Large intestine (tissue), 3 donors: ENCODE measurements around the gene NTN1. TPM values are rescaled to one million over a fixed set of nuclear protein-coding genes. Genes with fewer than 3 reads are reported as not detected.

ENCODE experiments used
- DNase-seq, 2 donors: peaks; one replicate each; pipeline versions ENCODE4 v3.0.0 to v3.0.0-alpha.2; 2013
- H3K27ac ChIP-seq: one replicate; pipeline ENCODE4 v1.5.1; 2013; ENCODE audit warnings: low read length
- H3K27me3 ChIP-seq: 2 replicates; pipeline ENCODE4 v1.6.1; 2013; ENCODE audit warnings: low read length; ENCODE audit not compliant: control insufficient read depth, insufficient read depth
- H3K36me3 ChIP-seq: 2 replicates; pipeline ENCODE4 v1.6.1; 2013; ENCODE audit warnings: low read length; ENCODE audit not compliant: control insufficient read depth, insufficient read depth
- H3K4me1 ChIP-seq: one replicate; pipeline ENCODE4 v1.6.1; 2013; ENCODE audit warnings: low read length; ENCODE audit not compliant: control insufficient read depth, insufficient read depth
- H3K4me3 ChIP-seq: one replicate; pipeline ENCODE4 v1.5.1; 2013; ENCODE audit warnings: low read length
- H3K9me3 ChIP-seq: one replicate; pipeline ENCODE4 v1.6.1; 2013; ENCODE audit warnings: mild to moderate bottlenecking, low read depth, low read length, moderate library complexity; ENCODE audit not compliant: control insufficient read depth
- WGBS: methylation state at CpG from one replicate; pipeline ENCODE4 v1.1.5; 2013; ENCODE audit warnings: low lambda C conversion rate; ENCODE audit not compliant: insufficient coverage; 5-methylcytosine and 5-hydroxymethylcytosine counted together
- polyA plus RNA-seq: library from polyadenylated mRNA; unstranded; fragments of 120-200 nt; gene quantifications from one replicate; pipeline ENCODE4 v1.2.1, GENCODE V29; 2013

NTN1 gene
- polyA plus RNA-seq, 1 donor = 11.3 TPM

GRCh38 chr17:9174312-9174711, 153.0 kb downstream of the NTN1 start:
- no CpG with 5 or more reads among the region's 3 CpGs for WGBS
- H3K27ac ChIP-seq = no peak overlapping the region
- no peaks in the 10 kb centered on the region for H3K36me3 ChIP-seq
- no peak overlapping the region for H3K4me3 ChIP-seq
- no peaks in the 10 kb centered on the region for H3K27me3 ChIP-seq
- peaks cover 24% of the 10 kb centered on the region for H3K4me1 ChIP-seq
- DNase-seq = no peak
- H3K9me3 ChIP-seq = no peaks in the 10 kb centered on the region

DNA sequence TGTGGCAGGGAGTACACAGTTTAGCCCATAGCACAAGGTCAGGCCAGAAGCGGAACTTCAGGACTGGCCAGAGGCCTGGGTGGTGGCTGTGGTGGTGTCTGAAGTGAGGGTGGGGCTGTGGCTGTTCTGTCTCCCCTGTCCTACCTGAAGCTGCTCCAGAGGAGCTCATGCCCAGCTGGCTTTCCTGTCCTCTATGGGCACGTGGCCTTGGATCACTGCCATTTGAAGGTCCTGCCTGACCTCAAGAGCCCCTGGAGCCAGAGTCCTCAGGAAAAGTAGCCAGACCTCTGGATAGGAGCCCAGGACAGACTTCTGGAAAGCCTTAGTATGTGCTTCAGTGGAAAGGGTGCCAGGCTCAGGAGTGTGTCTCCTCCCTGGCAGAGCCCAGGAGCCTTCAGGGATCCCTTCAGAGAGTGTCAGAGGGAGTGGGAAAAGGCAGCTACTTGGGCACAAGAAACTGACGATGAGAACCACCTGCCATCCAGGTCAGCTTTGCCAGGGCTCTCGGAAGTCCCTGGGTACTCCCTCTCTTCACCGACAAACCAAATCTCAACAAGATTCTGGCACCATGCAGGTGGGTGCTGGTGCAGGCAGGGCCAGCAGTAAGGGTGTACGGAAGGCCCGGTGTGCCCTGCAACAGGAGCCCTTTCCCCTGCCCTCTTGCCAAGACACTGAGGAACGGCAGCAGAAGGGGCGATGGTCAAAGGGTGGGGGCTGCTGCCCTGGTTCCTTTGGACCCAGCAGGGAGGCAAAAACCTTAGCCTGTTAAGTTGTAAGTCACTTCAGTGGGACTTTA, 153.7 kb downstream of the NTN1 start:
- Histone ChIP-seq H3K4me3 (no peak overlapping the region), H3K4me1 (peaks cover 24% of the 10 kb centered on the region), H3K27ac (no peak overlapping the region), H3K9me3 (no peaks in the 10 kb centered on the region), H3K36me3 (no peaks in the 10 kb centered on the region), H3K27me3 (no peaks in the 10 kb centered on the region)
- DNase-seq = no peak
- no CpG with 5 or more reads among the region's 9 CpGs for WGBS

- no peaks in the 10 kb centered on the region for H3K9me3 ChIP-seq
- no peak overlapping the region for H3K27ac ChIP-seq
- no peak overlapping the region for H3K4me3 ChIP-seq
- peaks cover 18% of the 10 kb centered on the region for H3K4me1 ChIP-seq
- WGBS = 67% methylated on average over 2 of the region's 14 CpGs
- H3K27me3 ChIP-seq = no peaks in the 10 kb centered on the region
- DNase-seq = no peak
- no peaks in the 10 kb centered on the region for H3K36me3 ChIP-seq
These were observed 154.6 kb downstream of the NTN1 start for GRCh38 chr17:9175700-9176467.

DNA sequence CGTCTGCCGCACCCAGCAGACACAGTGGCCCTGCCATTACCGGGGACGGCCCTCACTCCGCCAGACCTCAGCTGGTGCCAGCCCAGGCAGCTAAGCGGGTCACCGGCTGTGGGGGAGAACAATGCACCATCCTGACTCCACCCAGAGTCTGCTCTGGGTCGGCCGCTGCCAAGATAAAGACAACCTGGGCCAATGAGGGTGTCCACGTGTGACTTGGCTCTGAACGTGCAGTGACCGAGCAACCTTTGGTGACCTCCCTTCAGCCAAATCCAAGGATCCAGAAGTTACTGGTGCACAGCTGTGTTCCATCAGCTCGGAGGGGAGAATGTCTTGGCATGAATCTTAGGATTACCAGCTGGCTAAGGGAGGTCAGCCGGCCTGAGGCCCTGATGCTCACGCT, 155.9 kb downstream of the NTN1 start:
- Histone ChIP-seq H3K4me3 (no peak overlapping the region), H3K27me3 (no peaks in the 10 kb centered on the region)
- WGBS = no CpG with 5 or more reads among the region's 15 CpGs

DNA sequence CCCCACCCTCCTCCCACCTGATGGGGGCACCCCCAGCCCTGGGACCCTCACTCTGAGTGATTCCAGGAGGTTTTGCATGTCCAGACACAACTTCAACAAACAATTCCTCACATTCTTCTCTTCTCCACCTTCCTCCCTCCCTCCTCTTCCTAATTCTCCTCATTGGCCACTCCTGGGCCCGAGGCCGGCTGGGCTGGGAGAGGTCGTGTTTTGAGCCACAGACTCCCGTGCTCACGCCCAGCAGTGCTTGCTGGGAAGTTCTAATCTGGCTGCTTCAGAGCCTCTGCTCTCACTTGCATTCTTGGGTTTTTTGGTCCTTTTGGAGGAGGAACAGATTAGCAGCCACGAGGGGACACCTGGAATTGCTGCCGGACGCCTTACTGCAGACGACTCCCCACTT, 157.0 kb downstream of the NTN1 start:
- Histone ChIP-seq H3K27ac (no peak overlapping the region), H3K4me1 (peaks cover 9% of the 10 kb centered on the region)
- DNase-seq = no peak

More for the DNA sequence above, 155.9 kb downstream of the NTN1 start:
- peaks cover 9% of the 10 kb centered on the region for H3K4me1 ChIP-seq
- DNase-seq = no peak
- H3K9me3 ChIP-seq = no peaks in the 10 kb centered on the region
- no peak overlapping the region for H3K27ac ChIP-seq
- no peaks in the 10 kb centered on the region for H3K36me3 ChIP-seq

GRCh38 chr17:9179602-9180001, 158.3 kb downstream of the NTN1 start:
- DNase-seq = no peak
- no CpG with 5 or more reads among the region's 14 CpGs for WGBS
- Histone ChIP-seq H3K36me3 (no peaks in the 10 kb centered on the region), H3K4me1 (peaks cover 9% of the 10 kb centered on the region), H3K27me3 (no peaks in the 10 kb centered on the region), H3K27ac (no peak overlapping the region), H3K4me3 (no peak overlapping the region), H3K9me3 (no peaks in the 10 kb centered on the region)

More for the DNA sequence above, 157.0 kb downstream of the NTN1 start:
- no peak overlapping the region for H3K4me3 ChIP-seq
- WGBS = no CpG with 5 or more reads among the region's 9 CpGs
- H3K36me3 ChIP-seq = no peaks in the 10 kb centered on the region
- H3K27me3 ChIP-seq = no peaks in the 10 kb centered on the region
- H3K9me3 ChIP-seq = no peaks in the 10 kb centered on the region

DNA sequence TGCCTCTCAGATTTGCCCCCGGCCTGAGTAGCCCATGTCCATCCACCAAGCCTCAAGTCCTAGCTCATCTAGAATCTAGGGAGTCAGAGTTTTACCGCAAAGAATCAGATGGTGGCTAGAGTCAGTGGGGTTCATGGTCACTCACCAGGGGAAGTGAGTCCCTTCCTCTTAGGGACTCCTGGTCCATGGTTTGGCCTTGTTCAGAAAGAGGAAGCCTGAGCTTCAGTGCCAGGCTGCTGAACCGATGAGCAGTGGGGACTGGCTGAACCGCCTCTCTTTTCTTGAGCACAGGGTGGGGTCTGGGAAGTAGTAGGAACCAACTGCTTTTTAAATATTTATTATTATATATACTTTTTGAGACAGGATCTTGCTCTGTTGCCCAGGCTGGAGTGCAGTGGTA, 160.3 kb downstream of the NTN1 start:
- Histone ChIP-seq H3K4me3 (no peak overlapping the region), H3K27ac (no peak overlapping the region), H3K9me3 (peaks cover 4% of the 10 kb centered on the region), H3K27me3 (no peaks in the 10 kb centered on the region), H3K36me3 (no peaks in the 10 kb centered on the region), H3K4me1 (peaks cover 9% of the 10 kb centered on the region)
- WGBS = no CpG with 5 or more reads among the region's 4 CpGs
- no peak for DNase-seq

DNA sequence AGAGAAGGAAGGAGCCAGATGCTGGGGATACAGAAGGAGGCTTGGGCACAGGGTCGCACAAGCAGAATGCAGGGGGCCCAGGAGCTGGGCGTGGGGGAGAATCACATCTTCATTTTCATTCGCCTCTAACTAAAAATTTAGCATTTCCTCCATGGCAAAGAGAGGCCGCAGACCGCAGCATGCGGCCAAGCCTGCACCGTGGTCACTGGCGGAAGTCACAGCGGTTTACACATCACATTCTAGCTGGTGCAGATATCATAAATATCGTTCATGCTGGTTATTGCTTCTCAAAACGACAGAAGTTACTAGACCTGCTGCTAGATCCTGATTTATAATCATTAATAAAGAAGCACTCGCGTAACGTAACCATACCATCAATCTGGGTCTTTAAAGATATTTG, 162.0 kb downstream of the NTN1 start:
- Histone ChIP-seq H3K4me3 (no peak overlapping the region), H3K9me3 (peaks cover 4% of the 10 kb centered on the region), H3K4me1 (peaks cover 9% of the 10 kb centered on the region), H3K36me3 (no peaks in the 10 kb centered on the region), H3K27me3 (no peaks in the 10 kb centered on the region), H3K27ac (no peak overlapping the region)
- DNase-seq = no peak
- no CpG with 5 or more reads among the region's 14 CpGs for WGBS

DNA sequence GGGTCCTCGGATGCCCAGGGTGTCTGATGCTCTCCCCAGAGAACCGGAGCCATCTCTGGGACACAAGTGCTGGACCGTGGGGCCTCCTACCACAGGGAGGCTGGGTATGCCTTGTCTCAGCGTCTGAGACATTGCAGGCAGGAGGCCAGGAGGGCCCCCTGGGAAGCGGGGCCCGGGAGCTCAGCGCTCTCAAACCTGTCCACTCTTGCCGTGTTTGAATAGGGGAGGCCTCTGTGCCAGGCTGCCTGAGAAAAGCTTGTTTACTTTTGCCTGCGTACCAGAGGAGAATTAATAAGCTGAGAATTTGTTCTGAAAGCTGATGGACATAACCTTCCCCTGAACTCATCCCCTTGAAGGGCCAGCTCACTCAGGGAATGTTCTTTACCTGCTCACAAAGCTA, 163.8 kb downstream of the NTN1 start:
- Histone ChIP-seq H3K4me1 (peaks cover 4% of the 10 kb centered on the region), H3K36me3 (no peaks in the 10 kb centered on the region), H3K27ac (no peak overlapping the region), H3K27me3 (no peaks in the 10 kb centered on the region), H3K4me3 (no peak overlapping the region), H3K9me3 (peaks cover 4% of the 10 kb centered on the region)
- no peak for DNase-seq
- WGBS = no CpG with 5 or more reads among the region's 9 CpGs

DNA sequence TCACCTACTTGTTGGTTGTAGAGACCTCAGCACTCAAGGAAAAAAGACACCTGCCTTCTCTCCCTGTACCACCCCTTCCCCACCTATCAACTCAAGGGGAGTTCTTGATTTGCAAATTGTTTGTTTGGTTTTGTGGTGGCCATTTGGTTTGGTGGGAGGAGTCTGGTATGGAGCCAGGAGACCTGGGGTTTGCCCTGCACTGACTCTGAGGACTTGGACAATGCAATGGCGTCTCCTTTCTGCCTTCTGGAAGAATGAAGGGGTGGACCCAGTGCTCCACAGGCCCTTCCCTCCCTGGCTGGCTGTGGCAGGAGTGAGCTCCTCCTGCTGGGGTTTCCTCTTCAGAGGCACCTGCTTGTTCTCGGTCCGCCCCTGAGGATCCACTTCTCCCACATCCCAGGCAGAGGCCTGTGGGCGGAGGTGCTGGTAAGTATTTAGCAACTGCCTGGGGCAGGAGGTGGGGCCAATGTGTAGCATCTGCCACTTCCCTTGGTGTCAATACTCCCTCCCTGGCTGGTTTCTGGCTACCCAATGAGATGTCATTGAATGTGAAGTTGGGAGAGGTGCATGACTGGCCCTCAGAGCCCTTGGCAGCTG, 164.5 kb downstream of the NTN1 start:
- no peak overlapping the region for H3K27ac ChIP-seq
- no peaks in the 10 kb centered on the region for H3K36me3 ChIP-seq
- peaks cover 7% of the 10 kb centered on the region for H3K4me1 ChIP-seq
- peaks cover 4% of the 10 kb centered on the region for H3K9me3 ChIP-seq
- H3K27me3 ChIP-seq = no peaks in the 10 kb centered on the region
- no peak for DNase-seq
- no CpG with 5 or more reads among the region's 4 CpGs for WGBS
- no peak overlapping the region for H3K4me3 ChIP-seq
